Liver (tissue), 9 donors: ENCODE data around the gene PDE3A. TPM values are rescaled to one million over a fixed set of nuclear protein-coding genes. Genes with fewer than 3 reads are reported as not detected.

ENCODE experiments used
- DNase-seq: peaks from one replicate; pipeline ENCODE4 v3.0.0-alpha.2; 2017; ENCODE audit warnings: low spot score
- H3K27ac ChIP-seq, 2 donors: one replicate each; pipeline ENCODE4 v1.7.0; 2013; ENCODE audit warnings: inconsistent platforms in 2 of 2, low read length in 2 of 2, control low read depth in 1 of 2, low read depth in 1 of 2, mild to moderate bottlenecking in 1 of 2
- H3K27me3 ChIP-seq, 4 donors: one replicate each; pipeline versions ENCODE4 v1.6.1 to v1.7.0; 2013; ENCODE audit warnings: low read length in 3 of 4, inconsistent platforms in 1 of 4, mild to moderate bottlenecking in 1 of 4, moderate library complexity in 1 of 4; ENCODE audit not compliant: control insufficient read depth in 4 of 4, insufficient read depth in 4 of 4
- H3K36me3 ChIP-seq, 4 donors: one replicate each; pipeline versions ENCODE4 v1.6.1 to v1.7.0; 2013; ENCODE audit warnings: low read length in 3 of 4, mild to moderate bottlenecking in 3 of 4, low read depth in 1 of 4, moderate library complexity in 1 of 4; ENCODE audit not compliant: control insufficient read depth in 4 of 4, insufficient read depth in 3 of 4
- H3K4me1 ChIP-seq, 4 donors: one replicate each; pipeline versions ENCODE4 v1.6.1 to v1.7.0; 2013; ENCODE audit warnings: low read length in 3 of 4, mild to moderate bottlenecking in 3 of 4, moderate library complexity in 1 of 4; ENCODE audit not compliant: control insufficient read depth in 4 of 4, insufficient read depth in 4 of 4
- H3K4me3 ChIP-seq, 3 donors: one replicate each; pipeline versions ENCODE4 v1.6.1 to v1.7.0; 2013; ENCODE audit warnings: low read length in 3 of 3, control low read depth in 1 of 3, low read depth in 1 of 3, mild to moderate bottlenecking in 1 of 3
- H3K9ac ChIP-seq, 2 donors: one replicate each; pipeline ENCODE4 v1.7.0; 2013; ENCODE audit warnings: low read length in 2 of 2, mild to moderate bottlenecking in 2 of 2, moderate library complexity in 2 of 2, control low read depth in 1 of 2, low read depth in 1 of 2
- H3K9me3 ChIP-seq, 4 donors: one replicate each; pipeline versions ENCODE4 v1.6.1 to v1.7.0; 2013; ENCODE audit warnings: low read length in 3 of 4; ENCODE audit not compliant: control insufficient read depth in 4 of 4
- CTCF ChIP-seq: fragments of 150-350 bp; IDR thresholded peaks from 2 replicates; pipeline ENCODE4 v1.5.1; 2017; ENCODE audit warnings: improper control_type of control experiment, low read depth, low read length; ENCODE audit not compliant: missing input control
- EGR1 ChIP-seq, 2 donors: IDR thresholded peaks; 2 replicates each; pipeline ENCODE4 v1.6.1; 2016 to 2018; ENCODE audit warnings: antibody characterized with exemption in 2 of 2, low read depth in 2 of 2
- FOXA1 ChIP-seq: IDR thresholded peaks from 2 replicates; pipeline ENCODE4 v1.6.1; 2016; ENCODE audit warnings: antibody characterized with exemption
- FOXA2 ChIP-seq: IDR thresholded peaks from 2 replicates; pipeline ENCODE4 v1.6.1; 2016; ENCODE audit warnings: antibody characterized with exemption
- GABPA ChIP-seq, 2 donors: IDR thresholded peaks in 1 of 2; conservative IDR thresholded peaks in 1 of 2; 2 replicates each; pipeline ENCODE4 v1.6.1; 2016; ENCODE audit warnings: antibody characterized with exemption in 2 of 2, mild to moderate bottlenecking in 1 of 2, moderate library complexity in 1 of 2
- HNF4A ChIP-seq, 2 donors: conservative IDR thresholded peaks; 2 replicates each; pipeline ENCODE4 v1.6.1; 2016; ENCODE audit warnings: antibody characterized with exemption in 2 of 2, mild to moderate bottlenecking in 2 of 2
- HNF4G ChIP-seq: IDR thresholded peaks from 2 replicates; pipeline ENCODE4 v1.6.1; 2016; ENCODE audit warnings: antibody characterized with exemption
- NR2F2 ChIP-seq: IDR thresholded peaks from 2 replicates; pipeline ENCODE4 v1.6.1; 2016; ENCODE audit warnings: antibody characterized with exemption
- RAD21 ChIP-seq, 2 donors: IDR thresholded peaks; 2 replicates each; pipeline ENCODE4 v1.6.1; 2016; ENCODE audit warnings: antibody characterized with exemption in 2 of 2, mild to moderate bottlenecking in 2 of 2
- REST ChIP-seq: IDR thresholded peaks from 2 replicates; pipeline ENCODE4 v1.6.1; 2016; ENCODE audit warnings: antibody characterized with exemption, mild to moderate bottlenecking
- RXRA ChIP-seq, 2 donors: IDR thresholded peaks; 2 replicates each; pipeline ENCODE4 v1.6.1; 2017 to 2018; ENCODE audit warnings: antibody characterized with exemption in 2 of 2, mild to moderate bottlenecking in 1 of 2
- SP1 ChIP-seq: IDR thresholded peaks from 2 replicates; pipeline ENCODE4 v1.6.1; 2018; ENCODE audit warnings: antibody characterized with exemption, mild to moderate bottlenecking
- TAF1 ChIP-seq: conservative IDR thresholded peaks from 2 replicates; pipeline ENCODE4 v1.6.1; 2016; ENCODE audit warnings: antibody characterized with exemption, mild to moderate bottlenecking
- YY1 ChIP-seq: IDR thresholded peaks from 2 replicates; pipeline ENCODE4 v1.6.1; 2016; ENCODE audit warnings: antibody characterized with exemption, mild to moderate bottlenecking
- ZBTB33 ChIP-seq: IDR thresholded peaks from 2 replicates; pipeline ENCODE4 v1.6.1; 2016; ENCODE audit warnings: antibody characterized with exemption
- WGBS: extraction: QIAGEN DNeasy Blood & Tissue Kit; methylation state at CpG from one replicate; pipeline ENCODE4 v1.1.7; 2013; 5-methylcytosine and 5-hydroxymethylcytosine counted together
- polyA plus RNA-seq, 2 donors: library from polyadenylated mRNA; stranded (reverse) in 1 of 2; unstranded in 1 of 2; fragments of 200-250 nt in 1 of 2; fragments of >200 nt in 1 of 2; fragmentation: Nextera tagmentation in 1 of 2; extraction: Ambion mirVana in 1 of 2; gene quantifications; one replicate each; pipeline versions ENCODE4 v1.2.1 to v1.2.3, GENCODE V29; 2013 to 2015
- total RNA-seq, 2 donors: library from RNA; depleted of rRNA; stranded (reverse); fragments of >200 nt; gene quantifications; one replicate each; pipeline ENCODE4 v1.2.3, GENCODE V29; 2014
- donor health status: healthy.
- donor health status: healthy.
- donor health status: healthy.
- donor health status: healthy.
- donor health status: healthy.

Gene PDE3A
- total and polyA plus RNA-seq, 4 donors: 0.50 to 3.8 (median 2.2) TPM

- no peak for DNase-seq
- Histone ChIP-seq H3K36me3 (no peaks in the 10 kb centered on the region), H3K27ac (no peak overlapping the region), H3K4me1 (no peaks in the 10 kb centered on the region), H3K9me3 (no peaks in the 10 kb centered on the region), H3K4me3 (no peak overlapping the region), H3K9ac (no peak overlapping the region), H3K27me3 (no peaks in the 10 kb centered on the region)
- no peak for TF ChIP-seq CTCF
- TF ChIP-seq RAD21 (IDR thresholded peaks at IDR 0.05): no peak
- no peak for TF ChIP-seq REST
- no peak for TF ChIP-seq NR2F2
- TF ChIP-seq HNF4A (conservative IDR thresholded peaks at IDR 0.05): no peak
- no peak for TF ChIP-seq EGR1 (IDR thresholded peaks at IDR 0.05; ENCODE audit: low read depth in 2 of 2)
- TF ChIP-seq HNF4G: no peak
- no peak for TF ChIP-seq ZBTB33
- no peak for TF ChIP-seq YY1
- 38% methylated on average over 1 of the region's 1 CpG for WGBS
Observed at GRCh38 chr12:20596061-20596460, 227.7 kb downstream of the PDE3A start.

- H3K4me1 ChIP-seq: no peaks in the 10 kb centered on the region
- no peak overlapping the region for H3K4me3 ChIP-seq
- no peaks in the 10 kb centered on the region for H3K27me3 ChIP-seq
- H3K36me3 ChIP-seq: no peaks in the 10 kb centered on the region
- no peak for TF ChIP-seq CTCF
- TF ChIP-seq REST: no peak
- TF ChIP-seq FOXA2: no peak
- TF ChIP-seq FOXA1: no peak
- TF ChIP-seq ZBTB33: no peak
- TF ChIP-seq SP1: no peak
- TF ChIP-seq RXRA (IDR thresholded peaks at IDR 0.05): no peak
- TF ChIP-seq HNF4G: no peak
- no peak for TF ChIP-seq TAF1
- no peak for TF ChIP-seq GABPA (IDR thresholded peaks at IDR 0.05 in 1 of 2, conservative IDR thresholded peaks at IDR 0.05 in 1 of 2)
- no peak overlapping the region for H3K27ac ChIP-seq
- H3K9me3 ChIP-seq: no peaks in the 10 kb centered on the region
- no peak overlapping the region for H3K9ac ChIP-seq
- DNase-seq: no peak
Observed at GRCh38 chr12:20599757-20600156, 231.4 kb downstream of the PDE3A start.
